IMR-90 (cell line): ENCODE data around the gene ZFP36L1. TPM values are rescaled to one million over a fixed set of nuclear protein-coding genes. Genes with fewer than 3 reads are reported as not detected.

Experiments used
- ATAC-seq: fragments of 200-7000 bp; cut with Tn5 transposase; 2 replicates; pipeline ENCODE4 v1.9.1; 2020; ENCODE audit warnings: low read depth, mild to moderate bottlenecking, moderate library complexity
- BruUV-seq: library from RNA; stranded (reverse); fragments of 400-500 nt; replicated peaks from 2 replicates; lab custom pipeline; 2021; lab: Mats Ljungman, UMichigan
- CTCF ChIA-PET: fragments of 300-600 bp; formaldehyde crosslinking; extraction: SDS; loops from one replicate; lab custom pipeline; 2021; ENCODE audit warnings: antibody characterized with exemption; lab: Yijun Ruan, JAX
- POLR2A ChIA-PET: fragments of 300-600 bp; sonication (Branson Sonifier 250); formaldehyde crosslinking; loops from one replicate; lab custom pipeline; 2022; ENCODE audit warnings: antibody characterized with exemption; ENCODE audit not compliant: unreplicated experiment; lab: Charles Lee
- DNase-seq: peaks from one replicate; pipeline ENCODE4 v3.0.0; 2013
- H2AFZ ChIP-seq: replicated peaks from 2 replicates; pipeline ENCODE3; 2013; ENCODE audit warnings: low read length, mild to moderate bottlenecking; ENCODE audit not compliant: poor library complexity
- H2AK5ac ChIP-seq: 2 replicates; pipeline ENCODE4 v1.6.1; 2013; ENCODE audit warnings: low read depth, low read length, inconsistent platforms
- H2AK9ac ChIP-seq: replicated peaks from 2 replicates; pipeline ENCODE3; 2013; ENCODE audit warnings: mild to moderate bottlenecking, low read depth, low read length, moderate library complexity; ENCODE audit not compliant: poor library complexity
- H2BK120ac ChIP-seq: 2 replicates; pipeline ENCODE4 v1.6.1; 2013; ENCODE audit warnings: low read depth, low read length, inconsistent platforms
- H2BK15ac ChIP-seq: 3 replicates; pipeline ENCODE4 v1.6.1; 2013; ENCODE audit warnings: low read depth, low read length, inconsistent platforms
- H2BK20ac ChIP-seq: 2 replicates; pipeline ENCODE4 v1.6.1; 2013; ENCODE audit warnings: low read depth, mild to moderate bottlenecking, inconsistent platforms, low read length, moderate library complexity
- H2BK5ac ChIP-seq: 2 replicates; pipeline ENCODE4 v1.6.1; 2013; ENCODE audit warnings: mild to moderate bottlenecking, low read depth, low read length, inconsistent platforms; ENCODE audit not compliant: poor library complexity, severe bottlenecking
- H3K14ac ChIP-seq: replicated peaks from 2 replicates; pipeline ENCODE4 v1.6.1; 2013; ENCODE audit warnings: low read depth, low read length, inconsistent platforms
- H3K18ac ChIP-seq: 2 replicates; pipeline ENCODE4 v1.6.1; 2013; ENCODE audit warnings: low read depth, low read length, control low read depth
- H3K23ac ChIP-seq: 2 replicates; pipeline ENCODE4 v1.6.1; 2013; ENCODE audit warnings: low read depth, low read length, inconsistent platforms
- H3K27ac ChIP-seq: 2 replicates; pipeline ENCODE4 v1.5.1; 2013; ENCODE audit warnings: mild to moderate bottlenecking, control low read depth, low read length; ENCODE audit not compliant: insufficient read depth
- H3K27me3 ChIP-seq: 2 replicates; pipeline ENCODE4 v1.6.1; 2013; ENCODE audit warnings: low read length; ENCODE audit not compliant: control insufficient read depth, insufficient read depth
- H3K36me3 ChIP-seq: 2 replicates; pipeline ENCODE4 v1.6.1; 2013; ENCODE audit warnings: low read length, mixed read lengths; ENCODE audit not compliant: control insufficient read depth, insufficient read depth
- H3K4ac ChIP-seq: 2 replicates; pipeline ENCODE4 v1.6.1; 2013; ENCODE audit warnings: low read depth, low read length, inconsistent platforms
- H3K4me1 ChIP-seq: 2 replicates; pipeline ENCODE4 v1.6.1; 2013; ENCODE audit warnings: low read length, mixed read lengths; ENCODE audit not compliant: control insufficient read depth, insufficient read depth
- H3K4me2 ChIP-seq: 2 replicates; pipeline ENCODE4 v1.6.1; 2013; ENCODE audit warnings: low read depth, mild to moderate bottlenecking, control low read depth, low read length, moderate library complexity
- H3K4me3 ChIP-seq: 2 replicates; pipeline ENCODE4 v1.5.1; 2013; ENCODE audit warnings: low read depth, mild to moderate bottlenecking, control low read depth, low read length, moderate library complexity; ENCODE audit not compliant: insufficient read depth
- H3K56ac ChIP-seq: 2 replicates; pipeline ENCODE4 v1.6.1; 2013; ENCODE audit warnings: low read length, inconsistent platforms; ENCODE audit not compliant: insufficient read depth; ENCODE audit errors: extremely low read depth
- H3K79me1 ChIP-seq, 2 experiments: 2 replicates each; pipeline ENCODE4 v1.6.1; 2013; ENCODE audit warnings: low read length in 2 of 2, inconsistent platforms in 1 of 2, low read depth in 1 of 2
- H3K9ac ChIP-seq: 2 replicates; pipeline ENCODE4 v1.6.1; 2013; ENCODE audit warnings: low read depth, low read length, control low read depth
- H3K9me1 ChIP-seq: 2 replicates; pipeline ENCODE4 v1.6.1; 2013; ENCODE audit warnings: low read length, inconsistent platforms; ENCODE audit not compliant: insufficient read depth
- H3K9me3 ChIP-seq: 2 replicates; pipeline ENCODE4 v1.6.1; 2013; ENCODE audit warnings: low read length; ENCODE audit not compliant: control insufficient read depth, insufficient read depth
- H4K20me1 ChIP-seq: 2 replicates; pipeline ENCODE4 v1.6.1; 2013; ENCODE audit warnings: low read length, inconsistent platforms; ENCODE audit not compliant: insufficient read depth
- H4K5ac ChIP-seq: 2 replicates; pipeline ENCODE4 v1.6.1; 2013; ENCODE audit warnings: mild to moderate bottlenecking, low read depth, low read length, control low read depth
- H4K8ac ChIP-seq, 2 experiments: 2 replicates each; pipeline ENCODE4 v1.6.1; 2013; ENCODE audit warnings: low read depth in 2 of 2, low read length in 2 of 2, control low read depth in 1 of 2, inconsistent platforms in 1 of 2
- H4K91ac ChIP-seq: 2 replicates; pipeline ENCODE4 v1.6.1; 2013; ENCODE audit warnings: low read depth, low read length, inconsistent platforms; ENCODE audit not compliant: insufficient read depth
- FOS ChIP-seq: fragments of 150-350 bp; IDR thresholded peaks from 2 replicates; pipeline ENCODE4 v1.6.1; 2016; ENCODE audit warnings: low read depth, low read length
- POLR2A ChIP-seq: IDR thresholded peaks from 2 replicates; pipeline ENCODE4 v1.6.1; 2012; ENCODE audit warnings: mild to moderate bottlenecking, low read depth, low read length
- WGBS, 2 experiments: methylation state at CpG; one replicate each; pipeline versions ENCODE4 v1.1.5 to v1.1.7; 2013; ENCODE audit warnings: missing lambda C conversion rate in 2 of 2; ENCODE audit not compliant: insufficient read length in 1 of 2; ENCODE audit errors: extremely low coverage in 2 of 2; 5-methylcytosine and 5-hydroxymethylcytosine counted together
- dilution Hi-C: fragments of 300-500 bp; cut with HindIII; formaldehyde crosslinking; loops from one replicate; pipeline ENCODE4 v1.14.3; 2018; ENCODE audit warnings: low sequenced_read_pairs; ENCODE audit not compliant: unreplicated experiment
- in situ Hi-C: fragments of 300-500 bp; cut with MboI; formaldehyde crosslinking; loops from 3 replicates; pipeline ENCODE4 v1.14.3; 2019; ENCODE audit warnings: low sequenced_read_pairs, inconsistent platforms, mixed read lengths
- intact Hi-C: fragments of 100-400 bp; cut with micrococcal nuclease; formaldehyde crosslinking; loops from 2 replicates; pipeline ENCODE4 v1.10.0; 2022
- polyA plus RNA-seq, 3 experiments: library from polyadenylated mRNA; depleted of rRNA; stranded (reverse); fragments of >200 nt; gene quantifications; 2 replicates each; pipeline ENCODE4 v1.2.3, GENCODE V29; 2012; ENCODE audit warnings: low replicate concordance in 1 of 3
- total RNA-seq: library from RNA; depleted of rRNA; stranded (reverse); fragments of >200 nt; gene quantifications from 2 replicates; pipeline ENCODE4 v1.2.3, GENCODE V29; 2012

The ZFP36L1 gene
- total and polyA plus RNA-seq, 2 of the 4 experiments (the other 2 are of a cell fraction): 6.5 to 140 TPM

DNA sequence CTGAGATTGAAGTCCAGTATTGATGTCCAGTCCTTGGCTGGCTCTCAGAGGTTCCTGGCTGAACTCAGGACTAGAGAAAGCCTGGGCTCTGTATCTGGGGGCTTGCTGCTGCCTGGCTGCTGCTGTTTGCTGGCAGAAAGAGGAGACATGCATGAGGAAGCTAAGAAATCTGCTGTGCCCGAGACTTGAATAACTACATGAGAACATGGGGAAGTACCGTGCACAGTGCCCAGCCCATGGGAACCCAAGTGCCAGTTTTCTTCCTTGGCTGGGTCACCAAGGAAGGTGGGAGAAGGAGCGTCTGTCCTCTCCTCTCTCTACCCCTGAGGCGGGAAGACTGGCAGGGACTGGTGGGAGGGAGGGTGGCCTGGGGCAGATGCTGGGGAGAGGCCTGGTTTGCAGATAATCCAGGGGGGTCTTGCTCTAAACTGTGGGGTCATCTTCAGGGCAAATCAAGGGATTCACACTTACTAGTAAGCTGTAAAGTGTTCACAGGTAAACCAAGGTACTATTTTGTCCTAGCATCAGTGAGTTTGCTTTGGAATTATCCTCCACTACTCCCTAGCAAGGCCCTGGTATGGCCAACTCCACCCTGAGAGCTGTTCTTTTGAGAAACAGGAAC is 13.8 kb upstream of the ZFP36L1 start:
- Histone ChIP-seq H3K27ac (peak overlapping the region; percentile 94), H3K4me3 (no peak overlapping the region), H4K5ac (peak overlapping the region; percentile 71), H3K18ac (peak overlapping the region; percentile 81), H3K9ac (peak overlapping the region; percentile 58), H3K36me3 (no peaks in the 10 kb centered on the region), H2BK20ac (peak overlapping the region; percentile 98), H2BK15ac (peak overlapping the region; percentile 97; the same call in 2 of the 3 replicates), H3K9me1 (peaks cover 6% of the 10 kb centered on the region), H3K4me2 (peak overlapping the region; percentile 4), H2BK120ac (peak overlapping the region; percentile 99), H2AK5ac (peak overlapping the region; percentile 96), H4K91ac (peak overlapping the region; percentile 98), H3K14ac (peak overlapping the region; percentile 91), H3K4me1 (peaks cover 23% of the 10 kb centered on the region), H3K4ac (peak overlapping the region; percentile 99), H2AK9ac (peak overlapping the region; percentile 82), H3K9me3 (0 out of 2 replicates have a peak, but pooled peaks cover 2% of the 10 kb centered on the region), H3K56ac (peak overlapping the region; percentile 89), H2AFZ (peak overlapping the region; percentile 86), H2BK5ac (peak overlapping the region; percentile 93), H3K23ac (peak overlapping the region; percentile 97), H4K8ac (peak overlapping the region; percentile 91 to 93), H3K27me3 (no peaks in the 10 kb centered on the region), H3K79me1 (peaks cover 0 to 25% of the 10 kb centered on the region in 2 experiments; a peak in 3 of 4 replicates), H4K20me1 (no peaks in the 10 kb centered on the region)
- POLR2A ChIA-PET: interaction anchor here (0.6 to 2.2 kb wide), 4 partner anchors 11 to 153 kb away, joined by 3 to 21 read pairs (median 18); partner anchors contain the start of gene ZFP36L1
- DNase-seq (no peak), ATAC-seq (no peak)
- in situ Hi-C loops (no loop called here), intact Hi-C loops (loop anchor here (1.0 kb wide), 2 partner anchors 13 to 28 kb away; partner anchors contain the start of gene ZFP36L1), dilution Hi-C loops (no loop called here)
- CTCF ChIA-PET: interaction anchor here (0.5 to 0.7 kb wide), 2 partner anchors 9 to 973 kb away, joined by 3 read pairs; no protein-coding TSS in a partner anchor
- TF ChIP-seq POLR2A (0 out of 2 replicates have a peak, but pooled peaks have one; percentile 21), FOS (no peak)
- whole genome bisulfite sequencing, 2 experiments: no CpG with 5 or more reads among the region's 4 CpGs
- BruUV-seq: no TSS peak
